ENCODE results near the gene PDIA6. TPM values are rescaled to one million over a fixed set of nuclear protein-coding genes. Genes with fewer than 3 reads are reported as not detected.

Gene PDIA6
- total and polyA plus RNA-seq, 10 of the 15 experiments (the other 5 are each of a cell fraction or from before 2014, with no cell fraction given), result 148 to 526 (median 209) TPM

DNA sequence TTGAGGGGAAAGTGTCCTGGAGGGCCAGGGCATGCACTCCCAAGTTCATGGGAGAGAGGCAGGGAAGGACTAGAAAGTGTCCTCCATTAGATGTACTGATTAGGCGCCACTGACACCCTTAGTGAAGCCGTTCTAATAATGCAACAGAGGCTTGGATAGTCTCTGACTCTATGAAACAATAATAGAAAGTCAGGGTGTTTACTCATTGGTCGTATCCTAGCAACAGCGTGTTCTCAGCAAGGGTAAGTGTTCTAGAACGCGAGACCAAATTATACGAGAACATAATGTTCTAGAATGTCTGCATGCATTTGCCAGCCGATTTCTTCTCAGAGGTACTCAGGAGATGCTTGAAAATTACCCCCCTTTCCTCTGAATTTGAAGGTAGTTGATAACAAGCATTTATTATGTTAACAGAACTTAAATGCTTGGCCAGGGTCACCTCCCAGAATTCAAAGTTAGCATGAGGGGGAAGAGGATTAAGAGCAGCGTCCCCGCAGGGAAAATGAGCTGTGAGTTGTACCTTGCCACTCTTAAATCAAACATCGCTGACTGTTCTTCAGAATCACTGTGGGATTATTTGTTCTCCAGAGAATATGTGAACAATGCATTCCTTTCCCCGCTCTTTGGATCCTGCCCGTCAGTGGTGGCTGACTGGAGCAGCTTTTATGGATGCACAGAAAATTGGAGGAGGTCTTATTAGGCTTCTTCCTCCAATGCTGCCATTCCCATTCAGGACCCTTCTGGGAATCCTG is 33.7 kb upstream of the PDIA6 start:
- in situ Hi-C loops (cut with MboI), result no loop called here
- Histone ChIP-seq H3K4me3 (no peak overlapping the region), H3K9ac (ENCODE audit: control insufficient read depth, insufficient read depth, low read length) (no peak overlapping the region), H3K4me2 (ENCODE audit: control insufficient read depth, insufficient read depth) (no peak overlapping the region), H3K79me2 (ENCODE audit: control insufficient read depth, insufficient read depth, low read length) (no peaks in the 10 kb centered on the region), H3K27me3 (replicated peaks in 1 of 2; ENCODE audit: control insufficient read depth in 2 of 2, insufficient read depth in 2 of 2, low read length in 1 of 2) (no peaks in the 10 kb centered on the region; a peak in 2 of 4 replicates), H3K27ac (ENCODE audit: control insufficient read depth, insufficient read depth) (no peak overlapping the region), H4K20me1 (ENCODE audit: control insufficient read depth, insufficient read depth) (no peaks in the 10 kb centered on the region), H2AFZ (ENCODE audit: control insufficient read depth, low read depth, low read length) (no peak overlapping the region), H3K4me1 (ENCODE audit: control insufficient read depth, insufficient read depth, low read length) (no peaks in the 10 kb centered on the region), H3K9me3 (replicated peaks; ENCODE audit: control insufficient read depth, insufficient read depth, low read length) (peaks cover 6% of the 10 kb centered on the region; the same call in 1 of the 3 replicates), H3K36me3 (ENCODE audit: control insufficient read depth in 2 of 2, insufficient read depth in 2 of 2, low read length in 1 of 2) (no peaks in the 10 kb centered on the region)
- intact Hi-C loops (cut with micrococcal nuclease; ENCODE audit: unreplicated experiment), result loop anchor here (5.0 kb wide), 1 partner anchor 51 kb away; no protein-coding TSS in a partner anchor
- no TSS peak for BruUV-seq (replicated peaks)
- RAD21 ChIA-PET (ENCODE audit: unreplicated experiment), result no interaction called here
- DNase-seq (ENCODE audit: low read depth, low spot score), result no peak
- SMC1A ChIA-PET (ENCODE audit: uncharacterized antibody, unreplicated experiment), result interaction anchor here (0.7 kb wide), 1 partner anchor 229 kb away, joined by 5 read pairs; no protein-coding TSS in a partner anchor
- TF ChIP-seq, protein P1, sequence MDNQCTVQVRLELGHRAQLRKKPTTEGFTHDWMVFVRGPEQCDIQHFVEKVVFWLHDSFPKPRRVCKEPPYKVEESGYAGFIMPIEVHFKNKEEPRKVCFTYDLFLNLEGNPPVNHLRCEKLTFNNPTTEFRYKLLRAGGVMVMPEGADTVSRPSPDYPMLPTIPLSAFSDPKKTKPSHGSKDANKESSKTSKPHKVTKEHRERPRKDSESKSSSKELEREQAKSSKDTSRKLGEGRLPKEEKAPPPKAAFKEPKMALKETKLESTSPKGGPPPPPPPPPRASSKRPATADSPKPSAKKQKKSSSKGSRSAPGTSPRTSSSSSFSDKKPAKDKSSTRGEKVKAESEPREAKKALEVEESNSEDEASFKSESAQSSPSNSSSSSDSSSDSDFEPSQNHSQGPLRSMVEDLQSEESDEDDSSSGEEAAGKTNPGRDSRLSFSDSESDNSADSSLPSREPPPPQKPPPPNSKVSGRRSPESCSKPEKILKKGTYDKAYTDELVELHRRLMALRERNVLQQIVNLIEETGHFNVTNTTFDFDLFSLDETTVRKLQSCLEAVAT (IDR thresholded peaks at IDR 0.05), result no peak
- TF ChIP-seq CBX5 (IDR thresholded peaks at IDR 0.05; ENCODE audit: low read depth) (no peak), RAD21 (IDR thresholded peaks at IDR 0.05; ENCODE audit: insufficient read depth, low read depth, low read length) (no peak), SIX5 (IDR thresholded peaks at IDR 0.05; ENCODE audit: low read depth, low read length, severe bottlenecking) (no peak)
- no peak for FAIRE-seq
- POLR2A ChIA-PET, result no interaction called here
- WGBS (ENCODE audit: insufficient coverage, insufficient replicate concordance, low lambda C conversion rate, missing lambda C conversion rate), result 63% methylated on average over 13 of the region's 13 CpGs
- CTCF ChIA-PET, result interaction anchor here (0.6 to 3.0 kb wide), 2 partner anchors 11 to 690 kb away, joined by 3 to 9 read pairs; no protein-coding TSS in a partner anchor
- no peak for ATAC-seq

All from GM12878 (cell line).